Right cardiac atrium (tissue), 5 donors: ENCODE data around the gene XKR8. TPM values are rescaled to one million over a fixed set of nuclear protein-coding genes. Genes with fewer than 3 reads are reported as not detected.
"Not testable (repeated sequence)": the region's sequence is repeated elsewhere in the genome, so short reads cannot be mapped to it uniquely, and the experiment has no call there.

Experiments
- ATAC-seq, 2 donors: fragments of 200-7000 bp; cut with Tn5 transposase; one replicate each; pipeline versions ENCODE4 v1.8.0 to v1.9.1; 2020; ENCODE audit warnings: moderate library complexity in 2 of 2, mild to moderate bottlenecking in 1 of 2
- DNase-seq, 3 donors: peaks; one replicate each; pipeline ENCODE4 v3.0.0-alpha.2; 2020
- H3K27ac ChIP-seq: one replicate; pipeline ENCODE4 v1.5.1; 2013; ENCODE audit warnings: mild to moderate bottlenecking, low read length, control low read depth, moderate library complexity
- H3K27me3 ChIP-seq: one replicate; pipeline ENCODE4 v1.6.1; 2013; ENCODE audit not compliant: control insufficient read depth, insufficient read depth
- H3K4me1 ChIP-seq: one replicate; pipeline ENCODE4 v1.6.1; 2013; ENCODE audit warnings: low read length; ENCODE audit not compliant: control insufficient read depth, insufficient read depth
- H3K4me3 ChIP-seq: one replicate; pipeline ENCODE4 v1.5.1; 2013; ENCODE audit warnings: low read length, control low read depth
- H3K9me3 ChIP-seq: one replicate; pipeline ENCODE4 v1.6.1; 2013; ENCODE audit warnings: low read length; ENCODE audit not compliant: control insufficient read depth
- WGBS: extraction: QIAGEN DNeasy Blood & Tissue Kit; methylation state at CpG from one replicate; pipeline ENCODE4 v1.1.7; 2013; 5-methylcytosine and 5-hydroxymethylcytosine counted together
- intact Hi-C, 4 donors: fragments of 100-400 bp; cut with DNase I; formaldehyde crosslinking; loops; one replicate each; pipeline versions ENCODE4 v1.11.0 to v1.14.0; 2022 to 2023
- polyA plus RNA-seq: library from polyadenylated mRNA; stranded (reverse); fragments of 200-250 nt; gene quantifications from one replicate; pipeline ENCODE4 v1.2.3, GENCODE V29; 2013
- total RNA-seq, 4 donors: library from RNA; stranded (reverse); fragmentation: NEBNext Ultra II Directional; extraction: Animal tissue kit (Norgen Biotek cat#: 25700); gene quantifications; one replicate each; pipeline ENCODE4 v1.2.1, GENCODE V29; 2021
- donor health status: healthy with polysubstance abuse.
- donor health status: DM: no; HTN: yes; CAD: no.
- donor health status: DM: no; HTN: no; CAD: no.
- donor health status: DM: no; HTN: yes; CAD: no; lungs with severe emphysema.
- donor health status: DM: yes; HTN: yes; CAD: no.

The XKR8 gene
- total and polyA plus RNA-seq, 5 donors, result 5.3 to 6.9 (median 5.9) TPM

DNA sequence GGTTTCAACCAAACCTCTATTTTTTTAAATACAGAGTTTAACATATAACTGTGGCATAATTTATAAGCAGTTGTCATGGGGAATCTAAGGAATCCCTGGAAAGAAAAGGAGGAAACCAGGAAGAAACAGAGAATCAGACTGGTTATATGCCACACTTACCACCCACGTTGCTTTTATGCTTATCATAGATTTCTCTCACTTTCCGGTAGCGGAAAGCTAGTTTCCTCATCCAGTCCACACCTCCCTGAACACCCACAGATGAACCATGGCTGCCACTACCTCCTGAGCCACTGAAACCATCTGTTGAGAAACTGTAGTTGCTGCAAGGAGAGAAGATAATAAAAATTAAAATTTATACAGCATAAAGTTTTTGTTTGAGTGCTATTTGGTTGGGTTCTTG is 33.5 kb downstream of the XKR8 start:
- intact Hi-C loops, result no loop called here
- H3K4me1 ChIP-seq, result no peaks in the 10 kb centered on the region
- DNase-seq (no peak), ATAC-seq (peak; percentile 48 to 77)
- no peak overlapping the region for H3K4me3 ChIP-seq
- no peaks in the 10 kb centered on the region for H3K27me3 ChIP-seq
- peak overlapping the region; percentile 52 for H3K27ac ChIP-seq
- no peaks in the 10 kb centered on the region for H3K9me3 ChIP-seq
- WGBS, result 12% methylated on average over 3 of the region's 3 CpGs

DNA sequence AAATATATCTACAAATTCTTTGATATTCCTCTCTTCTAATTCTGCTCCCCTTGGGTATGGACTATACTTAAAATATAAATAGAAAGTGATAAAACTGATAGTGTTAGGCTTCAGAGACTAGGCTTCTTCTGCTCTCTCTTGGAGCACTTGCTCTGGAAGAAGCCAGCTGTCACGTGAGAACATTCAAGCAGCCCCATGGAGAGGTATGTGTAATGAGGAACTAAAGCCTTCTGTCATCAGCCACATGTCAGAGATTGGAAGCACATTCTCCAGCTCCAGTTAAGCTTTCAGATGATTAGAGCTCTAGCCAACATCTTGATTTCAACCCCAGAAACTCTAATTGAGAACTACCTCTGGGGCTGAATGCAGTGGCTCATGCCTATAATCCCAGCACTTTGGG is 34.3 kb downstream of the XKR8 start:
- Histone ChIP-seq H3K4me3 (no peak overlapping the region), H3K27ac (no peak overlapping the region), H3K9me3 (no peaks in the 10 kb centered on the region), H3K27me3 (no peaks in the 10 kb centered on the region), H3K4me1 (no peaks in the 10 kb centered on the region)
- DNase-seq, result no peak
- ATAC-seq, result peak; percentile 38 to 73
- WGBS, result 15% methylated on average over 1 of the region's 1 CpG
- intact Hi-C loops, result no loop called here

DNA sequence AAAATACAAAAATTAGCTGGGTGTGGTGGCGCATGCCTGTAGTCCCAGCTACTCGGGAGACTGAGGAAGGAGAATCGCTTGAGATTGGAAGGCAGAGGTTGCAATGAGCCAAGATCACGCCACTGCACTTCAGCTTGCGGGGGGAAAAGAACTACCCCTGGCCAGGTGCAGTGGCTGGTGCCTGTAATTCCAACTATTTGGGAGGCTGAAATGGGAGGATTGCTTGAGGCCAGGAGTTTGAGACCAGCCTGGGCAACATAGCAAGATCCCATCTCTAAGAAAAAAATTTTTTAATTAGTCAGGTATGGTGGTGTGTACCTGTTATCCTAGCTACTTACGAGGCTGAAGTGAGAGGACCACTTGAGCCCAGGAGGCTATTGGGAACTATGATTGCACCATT is 34.8 kb downstream of the XKR8 start:
- DNase-seq, H3K4me3 ChIP-seq, H3K4me1 ChIP-seq, H3K27ac ChIP-seq, H3K9me3 ChIP-seq, H3K27me3 ChIP-seq, intact Hi-C loops, ATAC-seq: not testable (repeated sequence)
- WGBS, result 94% methylated on average over 6 of the region's 6 CpGs

DNA sequence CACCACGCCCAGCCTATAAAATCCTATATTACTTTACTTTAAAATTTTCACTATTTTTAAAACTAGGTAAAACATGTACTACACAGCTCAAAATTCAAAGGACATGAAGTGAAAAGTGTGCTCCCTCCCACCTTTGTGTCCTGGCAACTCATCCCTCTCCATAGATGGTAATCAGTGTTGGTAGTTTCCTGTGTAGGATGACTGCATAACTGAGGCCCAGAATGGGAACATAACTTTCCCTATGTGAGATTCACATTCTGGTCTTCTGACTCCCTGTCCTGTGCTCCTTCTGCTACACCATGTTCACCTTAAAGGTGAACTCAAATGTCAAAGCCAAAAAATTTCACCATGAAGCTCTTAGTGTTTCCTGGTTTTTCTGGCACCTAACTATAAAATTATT is 39.3 kb downstream of the XKR8 start:
- intact Hi-C loops, result no loop called here
- ATAC-seq (no peak), DNase-seq (no peak)
- Histone ChIP-seq H3K4me3 (no peak overlapping the region), H3K27ac (no peak overlapping the region), H3K27me3 (no peaks in the 10 kb centered on the region), H3K4me1 (no peaks in the 10 kb centered on the region), H3K9me3 (no peaks in the 10 kb centered on the region)
- 98% methylated on average over 1 of the region's 1 CpG for WGBS

DNA sequence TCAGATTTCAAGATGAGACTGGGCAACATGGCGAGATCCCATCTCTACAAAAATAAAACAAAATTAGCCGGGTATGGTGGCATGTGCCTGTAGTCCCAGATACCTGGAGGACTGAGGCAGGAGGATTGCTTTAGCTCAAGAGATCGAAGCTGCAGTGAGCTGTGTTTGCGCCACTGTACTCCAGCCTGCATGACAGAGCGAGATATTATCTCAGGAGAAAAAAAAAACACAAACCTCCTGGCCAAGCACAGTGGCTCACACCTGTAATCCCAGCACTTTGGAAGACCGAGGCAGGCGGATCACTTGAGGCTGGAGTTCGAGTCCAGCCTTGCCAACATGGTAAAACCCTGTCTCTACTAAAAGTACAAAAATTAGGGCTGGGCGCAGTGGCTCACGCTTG is 42.8 kb downstream of the XKR8 start:
- no peak overlapping the region for H3K4me3 ChIP-seq
- H3K4me1 ChIP-seq, result no peaks in the 10 kb centered on the region
- ATAC-seq (no peak), DNase-seq (no peak)
- H3K9me3 ChIP-seq, result no peaks in the 10 kb centered on the region
- H3K27ac ChIP-seq, result no peak overlapping the region
- H3K27me3 ChIP-seq, result no peaks in the 10 kb centered on the region
- 98% methylated on average over 10 of the region's 10 CpGs for WGBS
- intact Hi-C loops, result no loop called here

DNA sequence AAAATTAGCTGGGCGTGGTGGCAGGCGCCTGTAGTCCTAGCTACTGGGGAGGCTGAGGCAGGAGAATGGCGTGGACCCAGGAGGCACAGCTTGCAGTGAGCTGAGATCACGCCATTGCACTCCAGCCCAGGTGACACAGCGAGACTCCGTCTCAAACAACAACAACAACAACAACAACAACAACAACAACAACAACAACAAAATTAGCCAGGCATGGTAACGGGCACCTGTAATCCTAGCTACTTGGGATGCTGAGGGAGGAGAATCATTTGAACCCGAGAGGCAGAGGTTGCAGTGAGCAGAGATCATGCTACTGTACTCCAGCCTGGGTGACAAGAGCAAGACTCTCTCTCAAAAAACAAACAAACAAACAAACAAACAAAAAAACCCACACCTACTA is 43.3 kb downstream of the XKR8 start:
- H3K9me3 ChIP-seq, intact Hi-C loops, H3K27ac ChIP-seq, DNase-seq, H3K4me1 ChIP-seq, H3K27me3 ChIP-seq, H3K4me3 ChIP-seq, ATAC-seq: not testable (repeated sequence)
- WGBS, result 98% methylated on average over 8 of the region's 8 CpGs

DNA sequence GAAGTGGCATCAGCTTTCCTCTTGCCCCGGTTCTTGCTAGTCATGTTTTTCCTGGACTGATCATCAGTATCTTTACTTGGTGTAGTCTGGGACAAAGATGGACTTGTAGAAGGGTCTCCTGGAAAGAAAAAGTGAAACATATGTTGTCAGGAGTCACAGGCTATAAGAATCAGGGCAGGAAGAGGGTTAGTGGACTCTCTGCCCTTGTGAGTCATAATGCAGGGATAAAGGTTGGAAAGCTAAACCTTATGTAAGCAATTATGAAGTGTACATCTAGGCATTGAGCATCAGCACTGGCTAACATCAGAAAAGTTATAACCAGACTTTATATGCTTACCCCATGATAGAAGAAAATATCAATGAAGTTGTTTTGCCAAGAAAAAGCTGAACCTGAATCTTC is 51.2 kb downstream of the XKR8 start:
- Histone ChIP-seq H3K27me3 (no peaks in the 10 kb centered on the region), H3K27ac (no peak overlapping the region), H3K4me3 (no peak overlapping the region), H3K9me3 (no peaks in the 10 kb centered on the region), H3K4me1 (no peaks in the 10 kb centered on the region)
- intact Hi-C loops, result no loop called here
- ATAC-seq (no peak), DNase-seq (no peak)
- 88% methylated on average over 1 of the region's 1 CpG for WGBS

Other genes starting within 250 kb of the XKR8 start
- gene FAM76A, start 234.0 kb upstream of the XKR8 start, total RNA-seq, result 10 to 100 TPM; 12.1 to 14.5 (median 12.9) TPM
- gene FAM76A, start 234.0 kb upstream of the XKR8 start, polyA plus RNA-seq, result 6.1 TPM
- gene STX12, start 186.8 kb upstream of the XKR8 start, total RNA-seq, result 10 to 100 TPM; 26.0 to 40.8 (median 29.6) TPM
- gene STX12, start 186.8 kb upstream of the XKR8 start, polyA plus RNA-seq, result 20.1 TPM
- 10 to 100 TPM; 24.2 to 26.8 (median 24.7) TPM for gene PPP1R8, start 129.2 kb upstream of the XKR8 start, total RNA-seq
- 18.7 TPM for gene PPP1R8, start 129.2 kb upstream of the XKR8 start, polyA plus RNA-seq
- 10 to 100 TPM in 1 of 4 donors, 1 to 10 TPM in 3; 7.6 to 10.1 (median 9.3) TPM for gene THEMIS2, start 87.4 kb upstream of the XKR8 start, total RNA-seq
- 5.1 TPM for gene THEMIS2, start 87.4 kb upstream of the XKR8 start, polyA plus RNA-seq
- 10 to 100 TPM; 26.8 to 38.3 (median 32.2) TPM for gene RPA2, start 45.4 kb upstream of the XKR8 start, total RNA-seq
- 32.4 TPM for gene RPA2, start 45.4 kb upstream of the XKR8 start, polyA plus RNA-seq
- 1 to 10 TPM in 1 of 4 donors, under 1 TPM in 3; 0.31 to 2.1 (median 0.40) TPM for gene SMPDL3B, start 25.0 kb upstream of the XKR8 start, total RNA-seq
- 0.11 TPM for gene SMPDL3B, start 25.0 kb upstream of the XKR8 start, polyA plus RNA-seq
- gene EYA3, start 128.6 kb downstream of the XKR8 start, total RNA-seq, result 10 to 100 TPM; 17.4 to 22.7 (median 19.5) TPM
- gene EYA3, start 128.6 kb downstream of the XKR8 start, polyA plus RNA-seq, result 5.8 TPM
- 1 to 10 TPM; 2.0 to 3.6 (median 3.0) TPM for gene PTAFR, start 216.7 kb downstream of the XKR8 start, total RNA-seq
- gene PTAFR, start 216.7 kb downstream of the XKR8 start, polyA plus RNA-seq, result 0.52 TPM